WTC11 (cell line): ENCODE results near the gene ZBTB7C. TPM values are rescaled to one million over a fixed set of nuclear protein-coding genes. Genes with fewer than 3 reads are reported as not detected.

Source experiments
- ATAC-seq: fragments of 200-7000 bp; cut with Tn5 transposase; 2 replicates; pipeline ENCODE4 v1.10.0; 2021; ENCODE audit warnings: mild to moderate bottlenecking, moderate library complexity
- CTCF ChIA-PET: fragments of 300-600 bp; sonication (Branson Sonifier 250); formaldehyde crosslinking; loops from one replicate; lab custom pipeline; 2021; ENCODE audit warnings: antibody characterized with exemption; lab: Charles Lee
- POLR2A ChIA-PET: fragments of 350-600 bp; sonication (Branson Sonifier 250); formaldehyde crosslinking; loops from one replicate; lab custom pipeline; 2021; ENCODE audit warnings: antibody characterized with exemption; lab: Charles Lee
- DNase-seq: peaks from one replicate; pipeline ENCODE4 v3.0.0; 2021; ENCODE audit warnings: low spot score
- H3K27ac Mint-ChIP-seq: 2 replicates; pipeline ENCODE4 v1.8.0; 2021; ENCODE audit warnings: mixed read lengths
- H3K27me3 Mint-ChIP-seq: 2 replicates; pipeline ENCODE4 v1.8.0; 2021; ENCODE audit warnings: low read depth, mild to moderate bottlenecking, moderate library complexity, mixed read lengths
- H3K36me3 Mint-ChIP-seq: 2 replicates; pipeline ENCODE4 v1.8.0; 2021; ENCODE audit warnings: mixed read lengths
- H3K4me1 Mint-ChIP-seq: 2 replicates; pipeline ENCODE4 v1.8.0; 2022; ENCODE audit warnings: mixed read lengths
- H3K4me3 Mint-ChIP-seq: 2 replicates; pipeline ENCODE4 v1.8.0; 2021; ENCODE audit warnings: mild to moderate bottlenecking, moderate library complexity, mixed read lengths
- H3K9me3 Mint-ChIP-seq: 2 replicates; pipeline ENCODE4 v1.8.0; 2021; ENCODE audit warnings: mixed read lengths
- ATF1 ChIP-seq: sonication (generic); formaldehyde crosslinking; IDR thresholded peaks from 2 replicates; pipeline ENCODE4 v1.8.1; 2023; ENCODE audit warnings: mild to moderate bottlenecking, moderate library complexity, missing genetic modification reagents
- NFE2L1 ChIP-seq: sonication (generic); formaldehyde crosslinking; IDR thresholded peaks from 2 replicates; pipeline ENCODE4 v1.8.1; 2023; ENCODE audit warnings: missing genetic modification reagents
- SMAD4 ChIP-seq: sonication (generic); formaldehyde crosslinking; IDR thresholded peaks from 2 replicates; pipeline ENCODE4 v1.8.0; 2022; ENCODE audit warnings: mild to moderate bottlenecking, missing genetic modification reagents
- SP1 ChIP-seq: sonication (generic); formaldehyde crosslinking; conservative IDR thresholded peaks from 2 replicates; pipeline ENCODE4 v1.8.1; 2022; ENCODE audit warnings: missing genetic modification reagents
- ZNF219 ChIP-seq: sonication (generic); formaldehyde crosslinking; IDR thresholded peaks from 2 replicates; pipeline ENCODE4 v1.8.0; 2023; ENCODE audit warnings: missing genetic modification reagents, mild to moderate bottlenecking, borderline replicate concordance
- ZNF423 ChIP-seq: fragments of 250-450 bp; sonication (Bioruptor Pico); IDR thresholded peaks from 2 replicates; pipeline ENCODE4 v2.1.2; 2022; ENCODE audit warnings: mild to moderate bottlenecking, moderate library complexity
- total RNA-seq: library from RNA; stranded (reverse); gene quantifications from 3 replicates; pipeline ENCODE4 v1.2.3, GENCODE V29; 2021
- TF ChIP-seq, protein P1 (sequence below): sonication (generic); formaldehyde crosslinking; IDR thresholded peaks from 2 replicates; pipeline ENCODE4 v1.8.1; 2023; ENCODE audit warnings: mild to moderate bottlenecking, moderate library complexity, missing genetic modification reagents
- TF ChIP-seq, protein P2 (sequence below): fragments of 200-600 bp; IDR thresholded peaks from 2 replicates; pipeline ENCODE4 v1.8.0; 2022; ENCODE audit warnings: antibody characterized with exemption
- TF ChIP-seq, protein P3 (sequence below): fragments of 250-450 bp; sonication (Bioruptor Pico); IDR thresholded peaks from 2 replicates; pipeline ENCODE4 v1.9.0; 2021; ENCODE audit warnings: mild to moderate bottlenecking, borderline replicate concordance
- TF ChIP-seq, protein P4 (sequence below): fragments of 250-450 bp; sonication (Bioruptor Pico); IDR thresholded peaks from 2 replicates; pipeline ENCODE4 v1.9.0; 2021; ENCODE audit warnings: mild to moderate bottlenecking
- TF ChIP-seq, protein P5 (sequence below): sonication (generic); formaldehyde crosslinking; IDR thresholded peaks from 2 replicates; pipeline ENCODE4 v1.8.1; 2022; ENCODE audit warnings: low read depth, missing genetic modification reagents, borderline replicate concordance
- TF ChIP-seq, protein P6 (sequence below): sonication (generic); formaldehyde crosslinking; IDR thresholded peaks from 2 replicates; pipeline ENCODE4 v1.8.1; 2022; ENCODE audit warnings: mild to moderate bottlenecking, moderate library complexity, missing genetic modification reagents
- TF ChIP-seq, protein P7 (sequence below): sonication (generic); formaldehyde crosslinking; IDR thresholded peaks from 2 replicates; pipeline ENCODE4 v1.8.1; 2022; ENCODE audit warnings: missing genetic modification reagents, borderline replicate concordance

ZBTB7C gene
- total RNA-seq, 1 experiment from 2014 or later = 0.48 TPM

DNA sequence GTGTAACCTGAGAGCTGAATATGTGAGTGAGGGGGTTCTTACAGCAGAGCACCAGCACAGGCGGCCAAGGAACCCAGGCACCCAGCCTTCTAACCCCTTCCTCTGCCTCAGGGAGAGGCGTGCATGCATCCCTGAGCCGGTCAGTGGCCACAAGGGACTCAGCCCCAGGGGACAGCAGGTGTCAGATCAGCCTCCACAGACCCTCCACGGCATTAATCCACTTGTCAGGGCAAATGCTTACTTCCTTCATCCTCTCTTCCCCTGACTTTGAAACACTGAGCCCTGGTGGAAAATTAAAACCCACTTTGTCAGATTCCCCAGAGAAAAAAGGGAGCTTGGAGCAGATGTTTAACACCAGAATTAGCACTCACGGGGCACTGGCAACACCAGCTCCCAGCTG, 418.2 kb downstream of the ZBTB7C start (continued):
- TF ChIP-seq, protein P1, sequence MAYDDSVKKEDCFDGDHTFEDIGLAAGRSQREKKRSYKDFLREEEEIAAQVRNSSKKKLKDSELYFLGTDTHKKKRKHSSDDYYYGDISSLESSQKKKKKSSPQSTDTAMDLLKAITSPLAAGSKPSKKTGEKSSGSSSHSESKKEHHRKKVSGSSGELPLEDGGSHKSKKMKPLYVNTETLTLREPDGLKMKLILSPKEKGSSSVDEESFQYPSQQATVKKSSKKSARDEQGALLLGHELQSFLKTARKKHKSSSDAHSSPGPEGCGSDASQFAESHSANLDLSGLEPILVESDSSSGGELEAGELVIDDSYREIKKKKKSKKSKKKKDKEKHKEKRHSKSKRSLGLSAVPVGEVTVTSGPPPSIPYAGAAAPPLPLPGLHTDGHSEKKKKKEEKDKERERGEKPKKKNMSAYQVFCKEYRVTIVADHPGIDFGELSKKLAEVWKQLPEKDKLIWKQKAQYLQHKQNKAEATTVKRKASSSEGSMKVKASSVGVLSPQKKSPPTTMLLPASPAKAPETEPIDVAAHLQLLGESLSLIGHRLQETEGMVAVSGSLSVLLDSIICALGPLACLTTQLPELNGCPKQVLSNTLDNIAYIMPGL (CRISPR knock-in tag) = no peak
- TF ChIP-seq, protein P2, sequence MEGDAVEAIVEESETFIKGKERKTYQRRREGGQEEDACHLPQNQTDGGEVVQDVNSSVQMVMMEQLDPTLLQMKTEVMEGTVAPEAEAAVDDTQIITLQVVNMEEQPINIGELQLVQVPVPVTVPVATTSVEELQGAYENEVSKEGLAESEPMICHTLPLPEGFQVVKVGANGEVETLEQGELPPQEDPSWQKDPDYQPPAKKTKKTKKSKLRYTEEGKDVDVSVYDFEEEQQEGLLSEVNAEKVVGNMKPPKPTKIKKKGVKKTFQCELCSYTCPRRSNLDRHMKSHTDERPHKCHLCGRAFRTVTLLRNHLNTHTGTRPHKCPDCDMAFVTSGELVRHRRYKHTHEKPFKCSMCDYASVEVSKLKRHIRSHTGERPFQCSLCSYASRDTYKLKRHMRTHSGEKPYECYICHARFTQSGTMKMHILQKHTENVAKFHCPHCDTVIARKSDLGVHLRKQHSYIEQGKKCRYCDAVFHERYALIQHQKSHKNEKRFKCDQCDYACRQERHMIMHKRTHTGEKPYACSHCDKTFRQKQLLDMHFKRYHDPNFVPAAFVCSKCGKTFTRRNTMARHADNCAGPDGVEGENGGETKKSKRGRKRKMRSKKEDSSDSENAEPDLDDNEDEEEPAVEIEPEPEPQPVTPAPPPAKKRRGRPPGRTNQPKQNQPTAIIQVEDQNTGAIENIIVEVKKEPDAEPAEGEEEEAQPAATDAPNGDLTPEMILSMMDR = no peak
- no peak for TF ChIP-seq ZNF219 (CRISPR knock-in tag)
- TF ChIP-seq ZNF423 (CRISPR knock-in tag) = no peak
- TF ChIP-seq, all 79 proteins: peak for 0

DNA sequence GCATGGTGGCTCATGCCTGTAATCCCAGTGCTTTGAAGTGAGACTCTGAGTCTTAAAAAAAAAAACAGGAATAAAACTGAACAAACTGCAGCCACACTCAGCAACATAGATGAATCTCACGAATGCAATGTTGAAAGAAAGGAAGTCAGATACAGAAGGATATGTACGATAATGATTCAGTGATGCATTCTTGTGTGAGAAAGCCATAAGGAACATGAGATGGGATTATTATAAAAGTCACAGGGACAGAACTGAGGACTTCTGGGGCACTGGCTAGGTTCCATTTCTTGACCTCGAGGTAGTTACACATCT, 421.8 kb downstream of the ZBTB7C start:
- peaks cover 16% of the 10 kb centered on the region for H3K4me1 Mint-ChIP-seq

DNA sequence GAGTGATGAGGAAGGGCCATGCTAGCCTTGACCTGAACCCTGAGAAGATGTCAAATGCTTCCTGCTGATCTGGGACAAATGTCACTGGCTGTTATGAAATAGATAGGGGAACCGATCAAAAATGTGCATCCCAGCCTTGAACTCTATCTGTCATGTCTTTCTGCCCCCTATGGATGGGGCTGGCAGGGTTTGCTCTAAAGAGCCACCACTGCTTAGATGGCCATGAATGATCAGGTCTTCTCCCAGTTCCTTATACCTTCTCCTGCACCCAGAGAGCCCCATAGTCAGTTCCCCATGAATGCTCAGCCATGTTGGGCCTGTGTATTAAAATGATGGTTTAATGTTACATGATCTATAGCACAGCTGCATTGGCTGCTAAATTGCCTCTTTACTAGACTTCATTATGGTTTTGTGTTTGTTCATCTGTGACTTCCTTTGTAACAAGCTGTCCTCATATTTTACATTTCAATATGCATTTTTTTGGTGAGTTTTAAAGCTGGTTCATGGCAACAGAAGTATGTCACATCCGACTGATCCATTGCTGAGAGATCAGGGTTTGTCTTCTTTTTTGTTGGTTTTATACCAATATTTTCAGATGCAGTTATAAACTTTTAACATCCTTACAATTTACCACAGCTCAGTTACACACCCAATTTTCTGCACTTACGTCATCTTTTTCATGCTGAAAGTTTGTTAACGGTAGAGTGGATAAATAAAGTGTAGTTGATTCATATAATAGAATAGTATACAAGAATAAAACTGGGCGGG, 422.4 kb downstream of the ZBTB7C start:
- ChIA-PET CTCF (interaction anchor here (0.6 to 1.9 kb wide), 2 partner anchors 11 to 781 kb away, joined by 3 to 7 read pairs; no protein-coding TSS in a partner anchor), POLR2A (interaction anchor here (0.6 kb wide), 1 partner anchor 58 kb away, joined by 3 read pairs; no protein-coding TSS in a partner anchor)
- Mint-ChIP-seq H3K27ac (no peak overlapping the region), H3K4me3 (no peak overlapping the region), H3K27me3 (0 out of 2 replicates have a peak, but pooled peaks cover 4% of the 10 kb centered on the region), H3K9me3 (peaks cover 17% of the 10 kb centered on the region), H3K36me3 (peaks cover 2% of the 10 kb centered on the region; the same call in 1 of the 2 replicates), H3K4me1 (peaks cover 19% of the 10 kb centered on the region)
- no peak for ATAC-seq
- TF ChIP-seq, protein P3, sequence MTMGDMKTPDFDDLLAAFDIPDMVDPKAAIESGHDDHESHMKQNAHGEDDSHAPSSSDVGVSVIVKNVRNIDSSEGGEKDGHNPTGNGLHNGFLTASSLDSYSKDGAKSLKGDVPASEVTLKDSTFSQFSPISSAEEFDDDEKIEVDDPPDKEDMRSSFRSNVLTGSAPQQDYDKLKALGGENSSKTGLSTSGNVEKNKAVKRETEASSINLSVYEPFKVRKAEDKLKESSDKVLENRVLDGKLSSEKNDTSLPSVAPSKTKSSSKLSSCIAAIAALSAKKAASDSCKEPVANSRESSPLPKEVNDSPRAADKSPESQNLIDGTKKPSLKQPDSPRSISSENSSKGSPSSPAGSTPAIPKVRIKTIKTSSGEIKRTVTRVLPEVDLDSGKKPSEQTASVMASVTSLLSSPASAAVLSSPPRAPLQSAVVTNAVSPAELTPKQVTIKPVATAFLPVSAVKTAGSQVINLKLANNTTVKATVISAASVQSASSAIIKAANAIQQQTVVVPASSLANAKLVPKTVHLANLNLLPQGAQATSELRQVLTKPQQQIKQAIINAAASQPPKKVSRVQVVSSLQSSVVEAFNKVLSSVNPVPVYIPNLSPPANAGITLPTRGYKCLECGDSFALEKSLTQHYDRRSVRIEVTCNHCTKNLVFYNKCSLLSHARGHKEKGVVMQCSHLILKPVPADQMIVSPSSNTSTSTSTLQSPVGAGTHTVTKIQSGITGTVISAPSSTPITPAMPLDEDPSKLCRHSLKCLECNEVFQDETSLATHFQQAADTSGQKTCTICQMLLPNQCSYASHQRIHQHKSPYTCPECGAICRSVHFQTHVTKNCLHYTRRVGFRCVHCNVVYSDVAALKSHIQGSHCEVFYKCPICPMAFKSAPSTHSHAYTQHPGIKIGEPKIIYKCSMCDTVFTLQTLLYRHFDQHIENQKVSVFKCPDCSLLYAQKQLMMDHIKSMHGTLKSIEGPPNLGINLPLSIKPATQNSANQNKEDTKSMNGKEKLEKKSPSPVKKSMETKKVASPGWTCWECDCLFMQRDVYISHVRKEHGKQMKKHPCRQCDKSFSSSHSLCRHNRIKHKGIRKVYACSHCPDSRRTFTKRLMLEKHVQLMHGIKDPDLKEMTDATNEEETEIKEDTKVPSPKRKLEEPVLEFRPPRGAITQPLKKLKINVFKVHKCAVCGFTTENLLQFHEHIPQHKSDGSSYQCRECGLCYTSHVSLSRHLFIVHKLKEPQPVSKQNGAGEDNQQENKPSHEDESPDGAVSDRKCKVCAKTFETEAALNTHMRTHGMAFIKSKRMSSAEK = no peak
- TF ChIP-seq, protein P2 = no peak
- no peak for TF ChIP-seq ATF1 (CRISPR knock-in tag)
- TF ChIP-seq, protein P4, sequence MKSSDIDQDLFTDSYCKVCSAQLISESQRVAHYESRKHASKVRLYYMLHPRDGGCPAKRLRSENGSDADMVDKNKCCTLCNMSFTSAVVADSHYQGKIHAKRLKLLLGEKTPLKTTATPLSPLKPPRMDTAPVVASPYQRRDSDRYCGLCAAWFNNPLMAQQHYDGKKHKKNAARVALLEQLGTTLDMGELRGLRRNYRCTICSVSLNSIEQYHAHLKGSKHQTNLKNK (CRISPR knock-in tag) = no peak
- TF ChIP-seq SMAD4 (CRISPR knock-in tag) = no peak
- TF ChIP-seq, protein P5, sequence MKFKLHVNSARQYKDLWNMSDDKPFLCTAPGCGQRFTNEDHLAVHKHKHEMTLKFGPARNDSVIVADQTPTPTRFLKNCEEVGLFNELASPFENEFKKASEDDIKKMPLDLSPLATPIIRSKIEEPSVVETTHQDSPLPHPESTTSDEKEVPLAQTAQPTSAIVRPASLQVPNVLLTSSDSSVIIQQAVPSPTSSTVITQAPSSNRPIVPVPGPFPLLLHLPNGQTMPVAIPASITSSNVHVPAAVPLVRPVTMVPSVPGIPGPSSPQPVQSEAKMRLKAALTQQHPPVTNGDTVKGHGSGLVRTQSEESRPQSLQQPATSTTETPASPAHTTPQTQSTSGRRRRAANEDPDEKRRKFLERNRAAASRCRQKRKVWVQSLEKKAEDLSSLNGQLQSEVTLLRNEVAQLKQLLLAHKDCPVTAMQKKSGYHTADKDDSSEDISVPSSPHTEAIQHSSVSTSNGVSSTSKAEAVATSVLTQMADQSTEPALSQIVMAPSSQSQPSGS = no peak
- TF ChIP-seq NFE2L1 (CRISPR knock-in tag) = no peak
- DNase-seq = no peak

More for the DNA sequence above, 421.8 kb downstream of the ZBTB7C start:
- TF ChIP-seq, protein P6, sequence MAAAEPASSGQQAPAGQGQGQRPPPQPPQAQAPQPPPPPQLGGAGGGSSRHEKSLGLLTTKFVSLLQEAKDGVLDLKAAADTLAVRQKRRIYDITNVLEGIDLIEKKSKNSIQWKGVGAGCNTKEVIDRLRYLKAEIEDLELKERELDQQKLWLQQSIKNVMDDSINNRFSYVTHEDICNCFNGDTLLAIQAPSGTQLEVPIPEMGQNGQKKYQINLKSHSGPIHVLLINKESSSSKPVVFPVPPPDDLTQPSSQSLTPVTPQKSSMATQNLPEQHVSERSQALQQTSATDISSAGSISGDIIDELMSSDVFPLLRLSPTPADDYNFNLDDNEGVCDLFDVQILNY = no peak
- TF ChIP-seq, protein P7, sequence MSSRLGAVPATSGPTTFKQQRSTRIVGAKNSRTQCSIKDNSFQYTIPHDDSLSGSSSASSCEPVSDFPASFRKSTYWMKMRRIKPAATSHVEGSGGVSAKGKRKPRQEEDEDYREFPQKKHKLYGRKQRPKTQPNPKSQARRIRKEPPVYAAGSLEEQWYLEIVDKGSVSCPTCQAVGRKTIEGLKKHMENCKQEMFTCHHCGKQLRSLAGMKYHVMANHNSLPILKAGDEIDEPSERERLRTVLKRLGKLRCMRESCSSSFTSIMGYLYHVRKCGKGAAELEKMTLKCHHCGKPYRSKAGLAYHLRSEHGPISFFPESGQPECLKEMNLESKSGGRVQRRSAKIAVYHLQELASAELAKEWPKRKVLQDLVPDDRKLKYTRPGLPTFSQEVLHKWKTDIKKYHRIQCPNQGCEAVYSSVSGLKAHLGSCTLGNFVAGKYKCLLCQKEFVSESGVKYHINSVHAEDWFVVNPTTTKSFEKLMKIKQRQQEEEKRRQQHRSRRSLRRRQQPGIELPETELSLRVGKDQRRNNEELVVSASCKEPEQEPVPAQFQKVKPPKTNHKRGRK = no peak
- TF ChIP-seq SP1 (CRISPR knock-in tag) = no peak
- no peak overlapping the region for H3K27ac Mint-ChIP-seq
- peaks cover 2% of the 10 kb centered on the region; the same call in 1 of the 2 replicates for H3K36me3 Mint-ChIP-seq
- no peak overlapping the region for H3K4me3 Mint-ChIP-seq
- H3K27me3 Mint-ChIP-seq = no peaks in the 10 kb centered on the region
- no peak for DNase-seq
- ChIA-PET POLR2A (no interaction called here), CTCF (interaction anchor here (1.6 kb wide), 1 partner anchor 11 kb away, joined by 6 read pairs; no protein-coding TSS in a partner anchor)
- no peak for ATAC-seq
- H3K9me3 Mint-ChIP-seq = peaks cover 14% of the 10 kb centered on the region
